Activated CD4-positive, alpha-beta T cell treated with anti-CD3 and anti-CD28 coated beads for 1 hour (primary cell): ENCODE results near the gene BOLL.
"Not testable (repeated sequence)": the region's sequence is repeated elsewhere in the genome, so short reads cannot be mapped to it uniquely, and the experiment has no call there.

Experiments
- DNase-seq: peaks from one replicate; pipeline ENCODE4 v3.0.0-alpha.2; 2020

BOLL gene

DNA sequence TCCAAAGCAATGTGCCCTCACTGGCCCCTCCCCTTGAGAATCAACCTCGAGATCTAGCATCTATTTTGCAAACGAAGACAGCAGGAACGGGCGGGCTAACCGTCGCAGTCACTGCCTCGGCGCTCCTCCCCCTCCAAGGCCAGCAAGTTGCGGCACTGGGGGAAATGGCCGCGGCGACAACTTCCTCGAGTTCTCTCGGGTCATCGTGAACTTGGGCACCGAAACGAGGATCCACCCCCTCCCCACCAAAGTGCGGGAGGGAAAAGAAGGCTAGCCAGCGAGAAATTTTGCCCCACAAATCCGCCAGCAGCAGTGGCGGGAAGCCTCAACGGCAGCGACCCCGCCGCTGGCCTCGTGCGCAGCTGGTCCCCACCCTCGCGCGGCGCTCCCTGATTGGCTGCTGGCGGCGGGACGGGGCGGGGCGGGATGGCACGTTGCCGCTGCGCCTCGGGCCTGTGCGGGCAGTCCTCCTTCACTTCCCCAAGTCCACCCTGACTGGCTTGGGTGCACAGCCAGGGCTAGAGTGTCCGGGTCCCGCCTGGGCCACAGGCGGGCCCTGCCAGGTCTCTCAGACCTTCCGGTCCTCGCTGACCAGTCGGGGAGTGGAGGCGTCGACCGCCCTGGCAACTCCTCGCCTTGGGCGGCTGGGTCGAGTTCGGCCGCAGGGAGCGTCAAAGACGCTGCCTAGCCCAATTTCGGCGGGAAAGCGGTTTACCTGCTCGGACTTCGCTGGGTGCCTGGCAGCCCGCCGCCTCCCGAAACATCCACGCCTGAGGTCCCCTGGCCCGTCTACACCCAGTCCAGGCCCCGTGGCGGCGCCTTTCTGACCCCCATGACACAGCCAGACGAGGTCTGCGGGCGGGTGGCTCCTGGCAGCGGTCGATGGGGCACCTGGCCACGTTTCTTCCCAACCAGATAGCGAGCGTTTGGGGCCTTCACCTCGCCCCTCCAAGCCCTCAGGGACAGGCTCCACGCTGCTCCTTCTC lies at the start of gene BOLL:
Gene BOLL, minus strand, starts transcription at position 364 of the 986 bp plus-strand sequence. CDS start 3,469 bp downstream, outside the sequence.
- DNase-seq = no peak

GRCh38 chr2:197834771-197835170 lies 49.7 kb upstream of the BOLL start:
- DNase-seq = not testable (repeated sequence)

- no peak for DNase-seq
These were observed 43.5 kb upstream of the BOLL start for GRCh38 chr2:197828464-197829135.

- DNase-seq = no peak
These were observed 42.5 kb upstream of the BOLL start for GRCh38 chr2:197827618-197828017.

DNA sequence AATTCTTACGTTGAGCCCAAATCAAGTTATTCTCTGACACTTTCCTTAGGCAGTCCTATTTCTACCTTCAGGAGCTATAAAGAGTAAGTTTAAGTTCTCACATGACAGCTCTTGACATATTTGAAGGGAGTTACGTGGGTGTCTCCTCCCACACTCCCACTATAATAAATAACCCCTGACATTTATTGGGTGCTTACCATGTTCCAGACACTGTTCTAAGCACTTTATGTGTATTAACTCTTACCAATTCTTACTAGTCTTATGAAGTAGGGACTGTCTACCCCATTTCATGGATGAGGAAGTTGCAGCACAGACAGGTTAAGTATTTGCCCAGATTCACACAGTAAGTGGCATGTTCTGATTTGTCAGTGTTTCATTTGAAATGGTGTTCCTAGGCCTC lies 37.2 kb upstream of the BOLL start:
- no peak for DNase-seq

- DNase-seq = no peak
These were observed 36.6 kb upstream of the BOLL start for GRCh38 chr2:197821550-197822289.

DNA sequence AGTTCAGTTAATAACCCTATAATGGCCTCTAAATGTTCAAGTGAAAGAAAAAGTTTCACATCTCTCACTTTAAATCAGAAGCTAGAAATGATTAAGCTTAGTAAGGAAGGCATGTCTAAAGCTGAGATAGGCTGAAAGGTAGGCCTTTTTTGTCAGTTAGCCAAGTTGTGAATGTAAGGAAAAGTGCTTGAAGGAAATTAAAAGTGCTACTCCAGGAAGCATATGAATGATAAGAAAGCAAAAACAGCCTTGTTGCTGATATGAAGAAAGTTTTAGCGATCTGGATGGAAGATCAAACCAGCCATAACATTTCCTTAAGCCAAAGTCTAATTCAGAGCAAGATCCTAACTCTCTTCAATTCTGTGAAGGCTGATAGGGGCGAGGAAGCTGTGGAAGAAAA lies 29.4 kb upstream of the BOLL start:
- DNase-seq = no peak

DNA sequence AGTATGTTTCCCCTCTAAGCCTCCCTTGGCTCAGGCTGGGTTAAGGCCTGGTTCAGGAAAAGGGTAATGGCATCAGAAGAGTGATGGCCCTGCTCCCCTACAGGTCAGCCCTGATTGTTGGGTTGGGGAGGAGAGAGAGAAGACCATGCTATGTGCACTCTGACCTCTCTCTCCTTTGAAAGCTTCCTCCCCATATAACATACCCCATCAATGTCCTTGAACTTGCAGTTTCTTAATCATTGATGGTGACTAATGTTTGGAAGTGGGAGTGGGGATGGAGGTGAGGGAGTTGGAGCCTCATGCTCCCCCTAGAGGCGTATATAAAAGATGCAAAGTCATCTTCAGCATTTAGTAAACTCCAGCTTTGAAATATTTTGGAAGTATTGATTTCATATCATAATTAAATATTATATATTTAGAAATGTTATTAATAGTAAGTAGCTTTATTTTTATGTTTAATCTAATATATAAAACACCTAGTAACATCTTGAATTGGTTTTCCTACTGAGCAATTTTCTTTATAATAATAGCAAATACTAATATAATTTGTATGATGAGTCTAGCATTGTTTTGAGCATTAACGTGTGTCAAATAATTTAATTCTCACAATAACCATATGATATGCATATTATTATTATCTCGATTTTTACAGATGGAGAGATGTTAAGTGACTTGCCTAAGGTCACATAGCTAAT lies 28.1 kb upstream of the BOLL start:
- no peak for DNase-seq

DNA sequence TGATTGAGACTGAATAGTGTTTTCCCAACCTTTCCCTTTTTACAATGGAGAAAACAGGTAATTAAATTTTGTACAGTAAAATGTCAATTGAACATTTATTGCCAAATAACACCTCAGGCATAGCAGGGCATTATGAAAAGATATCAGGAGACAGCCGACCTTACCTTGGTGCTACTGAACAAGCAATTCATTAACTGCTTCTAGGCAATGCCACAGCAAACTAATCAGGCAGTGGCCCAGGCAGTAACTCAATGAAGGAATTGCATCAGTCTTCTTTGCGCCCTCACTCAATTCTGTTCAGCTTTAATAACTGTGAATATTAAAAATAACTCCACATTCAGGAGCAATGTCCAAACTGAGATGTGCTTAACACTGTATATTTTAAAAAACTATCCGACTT lies 25.4 kb upstream of the BOLL start:
- no peak for DNase-seq

DNA sequence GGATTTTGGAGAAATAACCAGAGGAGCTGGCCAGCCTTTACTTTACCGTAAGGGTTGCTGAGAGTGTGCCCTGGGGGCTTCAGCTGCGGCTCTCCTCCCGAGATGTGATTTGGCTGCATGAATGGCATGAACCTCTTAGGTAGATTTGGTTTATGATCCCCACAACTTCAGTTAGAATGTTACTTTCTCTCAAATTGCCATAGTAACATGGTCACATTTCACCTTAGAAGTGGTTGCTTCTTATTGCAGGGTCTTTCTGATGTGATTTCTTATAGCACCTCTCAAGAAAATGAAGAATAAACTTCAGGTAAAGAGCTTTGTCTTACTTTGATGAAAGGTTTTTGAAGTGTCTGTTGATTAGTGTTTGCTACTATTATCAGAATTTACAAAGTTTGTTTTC lies 24.9 kb upstream of the BOLL start:
- no peak for DNase-seq

- no peak for DNase-seq
These were observed 23.9 kb upstream of the BOLL start for GRCh38 chr2:197809064-197809463.

GRCh38 chr2:197805715-197806633 lies 20.9 kb upstream of the BOLL start:
- no peak for DNase-seq

DNA sequence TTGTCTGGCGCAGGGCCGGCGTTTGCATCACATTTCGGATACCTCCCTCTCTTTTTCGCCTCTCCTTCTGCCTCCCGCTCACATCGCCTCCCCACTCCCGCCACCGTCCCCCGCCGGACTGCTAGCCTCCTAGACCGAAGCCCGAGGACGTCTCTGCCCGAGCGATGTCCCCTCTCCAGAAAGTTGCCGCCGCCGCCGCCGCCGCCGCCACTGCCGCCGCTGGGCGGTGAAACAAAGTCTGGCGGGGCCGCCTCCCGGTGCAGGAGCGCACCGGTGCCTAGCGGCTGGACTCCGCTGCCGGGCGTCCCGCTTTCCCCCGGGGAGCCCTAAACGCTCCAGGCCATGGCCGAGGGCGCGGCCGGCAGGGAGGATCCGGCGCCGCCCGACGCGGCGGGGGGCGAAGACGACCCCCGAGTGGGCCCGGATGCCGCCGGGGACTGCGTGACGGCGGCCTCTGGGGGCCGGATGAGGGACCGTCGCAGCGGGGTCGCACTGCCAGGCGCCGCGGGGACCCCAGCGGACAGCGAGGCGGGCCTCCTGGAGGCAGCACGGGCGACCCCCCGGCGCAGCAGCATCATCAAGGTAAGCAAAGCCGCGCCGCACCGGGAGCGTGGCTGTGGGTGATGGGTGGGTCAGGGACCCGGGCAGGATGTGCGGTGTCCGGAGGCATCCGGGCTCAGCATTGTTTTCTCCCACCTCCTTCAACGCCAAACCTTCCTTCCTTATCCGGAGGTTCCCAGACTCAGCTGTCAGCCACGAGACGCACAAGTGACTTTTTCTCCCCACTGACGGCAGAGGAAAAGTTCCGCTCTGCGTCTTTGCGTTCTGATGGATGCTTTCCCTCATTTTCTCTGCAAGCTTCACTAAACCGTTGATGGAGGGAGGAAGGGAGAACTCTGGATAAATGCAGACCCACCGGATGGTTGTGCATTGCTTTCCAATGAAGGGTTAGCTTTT lies 19.9 kb upstream of the BOLL start:
- no peak for DNase-seq

DNA sequence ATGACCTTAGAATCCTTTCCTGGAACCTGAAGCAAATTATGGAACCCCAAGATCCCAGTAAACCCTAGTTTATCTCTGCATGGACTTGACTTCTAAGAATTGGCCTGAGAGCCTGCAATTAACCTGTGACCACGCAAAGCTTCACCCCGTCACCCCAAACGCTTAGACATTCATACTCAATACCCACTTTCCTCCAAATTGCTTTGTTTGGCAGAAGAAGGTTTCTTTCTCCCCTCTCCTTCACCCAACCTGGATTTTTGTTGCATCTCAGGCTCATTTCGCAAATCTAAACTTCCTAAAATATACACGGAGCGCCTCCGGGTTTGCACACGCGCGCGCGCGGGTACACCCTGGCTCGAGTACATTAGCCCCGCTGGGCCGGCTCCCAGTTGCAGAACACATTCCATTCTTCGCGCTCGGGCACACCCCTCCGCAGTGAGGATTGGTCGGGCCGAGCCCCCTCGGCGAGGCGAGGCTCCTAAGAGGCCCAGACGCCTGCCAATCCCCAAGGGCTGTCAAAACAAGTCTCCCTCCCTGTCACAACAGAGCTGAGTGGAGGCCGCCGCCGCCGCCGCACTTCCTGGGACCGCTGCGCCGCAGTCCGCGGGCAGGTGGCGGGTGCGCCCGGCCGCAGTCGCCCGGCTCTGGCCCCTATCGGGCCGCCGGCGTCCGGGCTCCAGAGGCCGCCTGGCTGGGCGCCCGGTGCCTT lies 19.1 kb upstream of the BOLL start, which contains the start of gene PLCL1:
Gene PLCL1, plus strand, starts transcription at position 545 of the 709 bp plus-strand sequence.
- DNase-seq = peak; percentile 85

DNA sequence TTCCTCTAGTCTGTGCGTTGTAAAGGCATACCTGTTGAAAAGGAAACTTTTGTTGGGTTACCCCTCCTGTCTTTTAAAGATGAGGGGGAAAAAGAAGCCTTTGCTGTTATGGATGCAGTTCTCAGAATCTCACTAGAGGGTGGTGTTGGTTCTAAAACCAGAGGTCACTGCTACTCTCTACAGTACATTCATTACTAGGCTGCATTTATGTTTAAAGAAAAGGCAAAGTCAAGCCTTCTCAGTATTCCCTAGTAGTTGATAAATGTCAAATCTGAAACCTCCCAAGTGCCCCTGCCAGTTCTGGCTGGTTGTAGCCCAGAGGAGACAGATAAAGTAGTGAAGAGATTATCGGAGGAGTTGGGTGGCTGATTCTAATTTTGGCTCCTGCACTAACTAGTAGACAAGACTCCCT lies 17.9 kb upstream of the BOLL start:
- no peak for DNase-seq

DNA sequence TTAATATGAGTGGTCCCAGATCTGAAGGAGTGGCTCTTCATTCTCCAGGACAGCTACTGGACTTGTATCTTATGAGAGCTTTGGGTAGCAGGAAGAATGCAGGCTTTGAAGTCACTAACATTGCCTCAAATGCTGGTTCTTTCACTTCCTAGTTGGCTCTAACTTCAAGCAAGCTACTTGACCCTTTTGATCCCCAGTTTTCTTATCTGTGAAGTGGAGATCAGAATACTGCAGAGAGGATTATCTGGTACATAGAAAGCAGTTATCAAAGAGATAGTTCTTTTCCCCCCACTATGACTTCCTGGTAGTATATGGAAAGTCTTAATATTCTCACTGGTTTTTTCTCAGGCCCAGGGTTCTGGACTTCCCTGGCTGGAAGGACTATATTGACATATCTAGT lies 15.9 kb upstream of the BOLL start:
- DNase-seq = no peak

DNA sequence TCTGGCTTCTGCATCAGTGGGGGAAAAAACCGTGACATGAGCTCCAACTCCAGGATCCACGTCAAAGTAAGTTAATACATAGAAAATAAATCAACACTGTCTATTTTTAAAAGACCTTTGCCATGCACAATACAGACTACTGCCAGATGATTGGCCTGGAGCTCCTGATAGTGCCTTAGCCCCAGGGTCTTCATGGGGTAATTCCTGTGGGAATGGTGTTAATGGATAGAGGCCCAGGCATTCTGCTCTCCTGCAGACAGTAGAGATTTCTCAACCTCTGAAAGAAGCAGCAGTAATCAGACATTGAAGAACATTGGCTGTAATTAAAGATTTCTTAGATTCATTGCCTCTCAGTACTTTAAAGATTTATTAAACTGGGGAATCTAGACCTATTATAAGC lies 15.0 kb upstream of the BOLL start:
- no peak for DNase-seq

- DNase-seq = no peak
These were observed 13.9 kb upstream of the BOLL start for GRCh38 chr2:197799068-197799467.

- no peak for DNase-seq
These were observed 13.1 kb upstream of the BOLL start for GRCh38 chr2:197798187-197798586.

GRCh38 chr2:197795277-197795676 lies 10.2 kb upstream of the BOLL start:
- no peak for DNase-seq
